ENCODE data around the gene DSTYK. TPM values are rescaled to one million over a fixed set of nuclear protein-coding genes. Genes with fewer than 3 reads are reported as not detected.

The DSTYK gene
- total RNA-seq, 4 donors from 2014 or later = 2.2 to 9.8 (median 6.5) TPM

GRCh38 chr1:205232127-205232820 lies 20.8 kb upstream of the DSTYK start:
- intact Hi-C loops (cut with DNase I; ENCODE audit: low total_unique reads) = no loop called here
- Histone ChIP-seq H3K9me3 (no peaks in the 10 kb centered on the region), H3K4me3 (no peak overlapping the region), H3K27me3 (peaks cover 16% of the 10 kb centered on the region), H3K36me3 (no peaks in the 10 kb centered on the region), H3K4me1 (peaks cover 3 to 28% (median 22%) of the 10 kb centered on the region in 4 donors), H3K27ac (no peak overlapping the region)
- WGBS, 2 donors (ENCODE audit: low coverage in 1 of 2) = 40 to 86% methylated on average over 1 to 7 of the region's 7 CpGs
- in situ Hi-C loops (cut with MboI; ENCODE audit: low pct_ligation_motif_present in 1 of 4, low pct_unique_long_range_greater_than_20kb in 1 of 4, low sequenced_read_pairs in 3 of 4) = no loop called here
- TF ChIP-seq POLR2A (IDR thresholded peaks at IDR 0.05) (no peak), EP300 (IDR thresholded peaks at IDR 0.05; ENCODE audit: low read depth) (no peak), CTCF (IDR thresholded peaks at IDR 0.05) (no peak), POLR2AphosphoS5 (IDR thresholded peaks at IDR 0.05) (no peak)
- no peak for DNase-seq

GRCh38 chr1:205230982-205231381 lies 19.5 kb upstream of the DSTYK start:
- Histone ChIP-seq H3K9me3 (no peaks in the 10 kb centered on the region), H3K4me1 (peaks cover 10 to 32% (median 24%) of the 10 kb centered on the region in 4 donors), H3K36me3 (no peaks in the 10 kb centered on the region), H3K27ac (no peak overlapping the region), H3K27me3 (peaks cover 26% of the 10 kb centered on the region), H3K4me3 (no peak overlapping the region)
- in situ Hi-C loops (cut with MboI; ENCODE audit: low pct_ligation_motif_present in 1 of 4, low pct_unique_long_range_greater_than_20kb in 1 of 4, low sequenced_read_pairs in 3 of 4) (no loop called here), intact Hi-C loops (cut with DNase I; ENCODE audit: low total_unique reads) (no loop called here)
- no peak for DNase-seq
- TF ChIP-seq CTCF (IDR thresholded peaks at IDR 0.05) (no peak), EP300 (IDR thresholded peaks at IDR 0.05; ENCODE audit: low read depth) (no peak), POLR2AphosphoS5 (IDR thresholded peaks at IDR 0.05) (no peak), POLR2A (IDR thresholded peaks at IDR 0.05) (no peak)
- WGBS, 2 donors (ENCODE audit: low coverage in 1 of 2) = 63 to 81% methylated on average over 3 to 5 of the region's 5 CpGs

GRCh38 chr1:205229916-205230700 lies 18.6 kb upstream of the DSTYK start:
- peaks cover 10 to 32% (median 24%) of the 10 kb centered on the region in 4 donors for H3K4me1 ChIP-seq
- no peaks in the 10 kb centered on the region for H3K36me3 ChIP-seq
- no peaks in the 10 kb centered on the region for H3K9me3 ChIP-seq
- H3K27ac ChIP-seq = peak overlapping the region in 3 of 4 donors; percentile 26 to 62 (median 37)
- DNase-seq = no peak
- in situ Hi-C loops (cut with MboI; ENCODE audit: low pct_ligation_motif_present in 1 of 4, low pct_unique_long_range_greater_than_20kb in 1 of 4, low sequenced_read_pairs in 3 of 4) (no loop called here), intact Hi-C loops (cut with DNase I; ENCODE audit: low total_unique reads) (no loop called here)
- peaks cover 28% of the 10 kb centered on the region for H3K27me3 ChIP-seq
- TF ChIP-seq POLR2A (IDR thresholded peaks at IDR 0.05) = no peak
- no peak for TF ChIP-seq CTCF (IDR thresholded peaks at IDR 0.05)
- no peak for TF ChIP-seq EP300 (IDR thresholded peaks at IDR 0.05; ENCODE audit: low read depth)
- TF ChIP-seq POLR2AphosphoS5 (IDR thresholded peaks at IDR 0.05) = no peak
- WGBS, 2 donors (ENCODE audit: low coverage in 1 of 2) = 56 to 60% methylated on average over 3 to 10 of the region's 10 CpGs
- peak overlapping the region in 1 of 4 donors; percentile 64 for H3K4me3 ChIP-seq

GRCh38 chr1:205229399-205229871 lies 17.9 kb upstream of the DSTYK start:
- in situ Hi-C loops (cut with MboI; ENCODE audit: low pct_ligation_motif_present in 1 of 4, low pct_unique_long_range_greater_than_20kb in 1 of 4, low sequenced_read_pairs in 3 of 4) = no loop called here
- Histone ChIP-seq H3K27me3 (peaks cover 31% of the 10 kb centered on the region), H3K36me3 (no peaks in the 10 kb centered on the region), H3K4me1 (peaks cover 10 to 32% (median 24%) of the 10 kb centered on the region in 4 donors), H3K9me3 (no peaks in the 10 kb centered on the region), H3K27ac (peak overlapping the region in 3 of 4 donors; percentile 26 to 62 (median 37)), H3K4me3 (peak overlapping the region; percentile 28 to 64 (median 41))
- 3% methylated on average over 12 of the region's 15 CpGs; no CpG with 5 or more reads in 1 of the 2 donors for WGBS, 2 donors (ENCODE audit: low coverage in 1 of 2)
- DNase-seq = peak; percentile 66
- intact Hi-C loops (cut with DNase I; ENCODE audit: low total_unique reads) = no loop called here
- TF ChIP-seq CTCF (IDR thresholded peaks at IDR 0.05) = peak in 2 of 5 experiments; percentile 21 to 24
- TF ChIP-seq POLR2AphosphoS5 (IDR thresholded peaks at IDR 0.05) = no peak
